A673 (cell line): ENCODE data around the gene PARP8. TPM values are rescaled to one million over a fixed set of nuclear protein-coding genes. Genes with fewer than 3 reads are reported as not detected.

Experiments used
- BruUV-seq: library from RNA; stranded (reverse); fragments of 400-500 nt; replicated peaks from 2 replicates; lab custom pipeline; 2021; lab: Mats Ljungman, UMichigan
- CTCF ChIA-PET: fragments of 300-600 bp; sonication (Branson Sonifier 250); formaldehyde crosslinking; loops from one replicate; lab custom pipeline; 2022; ENCODE audit warnings: antibody characterized with exemption; lab: Charles Lee
- POLR2A ChIA-PET: fragments of 300-600 bp; sonication (Branson Sonifier 250); formaldehyde crosslinking; loops from one replicate; lab custom pipeline; 2022; ENCODE audit warnings: antibody characterized with exemption; ENCODE audit not compliant: low non-redundant PET; lab: Charles Lee
- DNase-seq: peaks from one replicate; pipeline ENCODE4 v3.0.0-alpha.2; 2015; ENCODE audit warnings: low spot score
- H3K27ac ChIP-seq: fragments of 200-600 bp; sonication (generic); 2 replicates; pipeline ENCODE4 v1.5.1; 2016; ENCODE audit warnings: mixed run types, low read depth, mild to moderate bottlenecking, mixed read lengths, antibody characterized with exemption, low read length; ENCODE audit not compliant: poor library complexity, severe bottlenecking
- H3K27me3 ChIP-seq: fragments of 200-600 bp; sonication (generic); replicated peaks from 2 replicates; pipeline ENCODE4 v1.6.1; 2017; ENCODE audit warnings: mixed run types, low read depth, mild to moderate bottlenecking, mixed read lengths, antibody characterized with exemption, low read length; ENCODE audit not compliant: insufficient read depth, poor library complexity
- H3K36me3 ChIP-seq: fragments of 200-600 bp; sonication (generic); 2 replicates; pipeline ENCODE4 v1.6.1; 2016; ENCODE audit warnings: mixed run types, mild to moderate bottlenecking, mixed read lengths, antibody characterized with exemption, low read length; ENCODE audit not compliant: insufficient read depth, poor library complexity, severe bottlenecking
- H3K4me1 ChIP-seq: fragments of 200-600 bp; sonication (generic); 2 replicates; pipeline ENCODE4 v1.6.1; 2017; ENCODE audit warnings: mixed run types, mild to moderate bottlenecking, mixed read lengths, antibody characterized with exemption, low read length; ENCODE audit not compliant: insufficient read depth, poor library complexity, severe bottlenecking
- H3K4me3 ChIP-seq: fragments of 200-600 bp; sonication (generic); 2 replicates; pipeline ENCODE4 v1.5.1; 2016; ENCODE audit warnings: low read depth, mixed run types, mild to moderate bottlenecking, mixed read lengths, low read length; ENCODE audit not compliant: poor library complexity, severe bottlenecking
- H3K9me3 ChIP-seq: fragments of 200-600 bp; sonication (generic); 2 replicates; pipeline ENCODE4 v1.6.1; 2016; ENCODE audit warnings: mixed run types, low read depth, mild to moderate bottlenecking, mixed read lengths, antibody characterized with exemption, low read length; ENCODE audit not compliant: poor library complexity, severe bottlenecking
- EZH2 ChIP-seq: fragments of 200-600 bp; sonication (generic); IDR thresholded peaks from 2 replicates; pipeline ENCODE4 v1.6.1; 2017; ENCODE audit warnings: borderline replicate concordance, low read depth, mild to moderate bottlenecking, mixed read lengths, antibody characterized with exemption, low read length; ENCODE audit not compliant: poor library complexity, severe bottlenecking
- intact Hi-C: fragments of 100-400 bp; cut with micrococcal nuclease; formaldehyde crosslinking; loops from one replicate; pipeline ENCODE4 v1.10.0; 2022; ENCODE audit not compliant: unreplicated experiment
- total RNA-seq: library from RNA; stranded (reverse); gene quantifications from 2 replicates; pipeline ENCODE4 v1.2.3, GENCODE V29; 2021
- TF ChIP-seq, protein P1 (sequence below): fragments of 300-800, 200-600 bp; sonication (generic); conservative IDR thresholded peaks from 2 replicates; pipeline ENCODE4 v1.5.1; 2017; ENCODE audit warnings: low read depth, mild to moderate bottlenecking, antibody characterized with exemption, low read length, moderate library complexity, mixed read lengths

Gene PARP8
- total RNA-seq, 1 experiment from 2014 or later, result 18.0 TPM

DNA sequence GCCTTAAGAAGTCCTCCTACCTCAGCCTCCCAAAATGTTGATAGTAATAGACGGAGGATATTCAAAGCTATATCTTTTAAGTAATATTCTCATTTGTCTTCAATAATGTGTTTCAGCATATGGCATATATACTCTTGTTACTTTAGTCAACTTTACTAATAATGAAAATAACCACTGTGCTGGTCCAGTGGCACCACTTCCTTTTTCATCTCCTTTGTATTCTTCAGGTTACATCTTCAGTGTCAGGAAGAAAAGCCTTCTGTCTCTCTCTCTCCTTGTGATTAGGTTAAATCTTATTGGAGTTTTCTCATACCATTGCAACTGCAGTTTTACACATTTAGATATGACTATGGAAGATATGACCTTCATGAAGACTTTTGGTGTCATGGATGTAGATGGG lies 31.3 kb downstream of the PARP8 start:
- DNase-seq, result no peak
- Histone ChIP-seq H3K4me3 (no peak overlapping the region), H3K4me1 (no peaks in the 10 kb centered on the region), H3K27me3 (no peaks in the 10 kb centered on the region), H3K27ac (no peak overlapping the region), H3K9me3 (no peaks in the 10 kb centered on the region), H3K36me3 (no peaks in the 10 kb centered on the region)
- TF ChIP-seq EZH2, result no peak
- TF ChIP-seq, protein P1, sequence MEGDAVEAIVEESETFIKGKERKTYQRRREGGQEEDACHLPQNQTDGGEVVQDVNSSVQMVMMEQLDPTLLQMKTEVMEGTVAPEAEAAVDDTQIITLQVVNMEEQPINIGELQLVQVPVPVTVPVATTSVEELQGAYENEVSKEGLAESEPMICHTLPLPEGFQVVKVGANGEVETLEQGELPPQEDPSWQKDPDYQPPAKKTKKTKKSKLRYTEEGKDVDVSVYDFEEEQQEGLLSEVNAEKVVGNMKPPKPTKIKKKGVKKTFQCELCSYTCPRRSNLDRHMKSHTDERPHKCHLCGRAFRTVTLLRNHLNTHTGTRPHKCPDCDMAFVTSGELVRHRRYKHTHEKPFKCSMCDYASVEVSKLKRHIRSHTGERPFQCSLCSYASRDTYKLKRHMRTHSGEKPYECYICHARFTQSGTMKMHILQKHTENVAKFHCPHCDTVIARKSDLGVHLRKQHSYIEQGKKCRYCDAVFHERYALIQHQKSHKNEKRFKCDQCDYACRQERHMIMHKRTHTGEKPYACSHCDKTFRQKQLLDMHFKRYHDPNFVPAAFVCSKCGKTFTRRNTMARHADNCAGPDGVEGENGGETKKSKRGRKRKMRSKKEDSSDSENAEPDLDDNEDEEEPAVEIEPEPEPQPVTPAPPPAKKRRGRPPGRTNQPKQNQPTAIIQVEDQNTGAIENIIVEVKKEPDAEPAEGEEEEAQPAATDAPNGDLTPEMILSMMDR, result no peak
- ChIA-PET CTCF (no interaction called here), POLR2A (no interaction called here)
- BruUV-seq, result no TSS peak
- intact Hi-C loops, result no loop called here

- no peak for DNase-seq
- Histone ChIP-seq H3K27me3 (no peaks in the 10 kb centered on the region), H3K9me3 (no peaks in the 10 kb centered on the region), H3K36me3 (no peaks in the 10 kb centered on the region), H3K4me1 (no peaks in the 10 kb centered on the region), H3K4me3 (no peak overlapping the region), H3K27ac (no peak overlapping the region)
- POLR2A ChIA-PET, result no interaction called here
- intact Hi-C loops, result no loop called here
- CTCF ChIA-PET, result no interaction called here
- no TSS peak for BruUV-seq
- TF ChIP-seq, protein P1, result no peak
- TF ChIP-seq EZH2, result no peak
These were observed 33.3 kb downstream of the PARP8 start for GRCh38 chr5:50699737-50700136.

GRCh38 chr5:50700706-50701105 lies 34.3 kb downstream of the PARP8 start:
- H3K4me3 ChIP-seq, result no peak overlapping the region
- no peaks in the 10 kb centered on the region for H3K27me3 ChIP-seq
- H3K36me3 ChIP-seq, result no peaks in the 10 kb centered on the region
- TF ChIP-seq, protein P1, result no peak
- TF ChIP-seq EZH2, result no peak
- POLR2A ChIA-PET, result no interaction called here
- H3K9me3 ChIP-seq, result no peaks in the 10 kb centered on the region
- intact Hi-C loops, result no loop called here
- no peaks in the 10 kb centered on the region for H3K4me1 ChIP-seq
- no peak overlapping the region for H3K27ac ChIP-seq
- no peak for DNase-seq
- CTCF ChIA-PET, result no interaction called here
- no TSS peak for BruUV-seq
